Activated T-helper 1 cell treated with anti-CD3 and anti-CD28 coated beads, Interleukin-12 subunit alpha, Interleukin-12 subunit beta, Interleukin-2, Interleukin-4 antibody, amounts not matched to agents 30 ng/mL and 10 ng/mL and 1 ng/mL, durations not matched to agents 14 hours and 24 hours and 36 hours (primary cell): ENCODE results near the gene CARS2. TPM values are rescaled to one million over a fixed set of nuclear protein-coding genes. Genes with fewer than 3 reads are reported as not detected.

Experiments used
- DNase-seq: peaks from one replicate; pipeline ENCODE4 v3.0.0; 2021; ENCODE audit warnings: low spot score
- H3K27ac Mint-ChIP-seq: one replicate; pipeline ENCODE4 v1.8.0; 2021; ENCODE audit warnings: mild to moderate bottlenecking, mixed read lengths
- H3K27me3 Mint-ChIP-seq: one replicate; pipeline ENCODE4 v1.8.0; 2022; ENCODE audit warnings: mild to moderate bottlenecking, moderate library complexity, mixed read lengths; ENCODE audit not compliant: insufficient read depth
- H3K36me3 Mint-ChIP-seq: one replicate; pipeline ENCODE4 v1.8.0; 2021; ENCODE audit warnings: low read depth, mixed read lengths
- H3K4me1 Mint-ChIP-seq: one replicate; pipeline ENCODE4 v1.8.0; 2021; ENCODE audit warnings: low read depth, mixed read lengths
- H3K4me3 Mint-ChIP-seq: one replicate; pipeline ENCODE4 v1.8.0; 2021; ENCODE audit warnings: mild to moderate bottlenecking, moderate library complexity, mixed read lengths
- H3K9me3 Mint-ChIP-seq: one replicate; pipeline ENCODE4 v1.8.0; 2021; ENCODE audit warnings: mixed read lengths
- intact Hi-C: fragments of 100-400 bp; cut with micrococcal nuclease; formaldehyde crosslinking; loops from one replicate; pipeline ENCODE4 v1.15.1; 2024
- total RNA-seq: library from RNA; stranded (reverse); gene quantifications from 2 replicates; pipeline ENCODE4 v1.2.3, GENCODE V29; 2022

Gene CARS2
- total RNA-seq, 1 donor from 2014 or later: 110 TPM

- no peaks in the 10 kb centered on the region for H3K27me3 Mint-ChIP-seq
- H3K9me3 Mint-ChIP-seq: no peaks in the 10 kb centered on the region
- no peak for DNase-seq
- H3K4me1 Mint-ChIP-seq: no peaks in the 10 kb centered on the region
- H3K36me3 Mint-ChIP-seq: peaks cover 26% of the 10 kb centered on the region
- no peak overlapping the region for H3K4me3 Mint-ChIP-seq
- peak overlapping the region; percentile 48 for H3K27ac Mint-ChIP-seq
- intact Hi-C loops: no loop called here
Measured at GRCh38 chr13:110643324-110643723, 62.6 kb downstream of the CARS2 start.

GRCh38 chr13:110642291-110642981, 63.5 kb downstream of the CARS2 start:
- Mint-ChIP-seq H3K4me1 (no peaks in the 10 kb centered on the region), H3K36me3 (peaks cover 22% of the 10 kb centered on the region), H3K27ac (no peak overlapping the region), H3K4me3 (no peak overlapping the region), H3K9me3 (no peaks in the 10 kb centered on the region), H3K27me3 (no peaks in the 10 kb centered on the region)
- intact Hi-C loops: no loop called here
- DNase-seq: no peak

GRCh38 chr13:110641055-110642015, 64.6 kb downstream of the CARS2 start:
- DNase-seq: no peak
- no peaks in the 10 kb centered on the region for H3K4me1 Mint-ChIP-seq
- no peaks in the 10 kb centered on the region for H3K9me3 Mint-ChIP-seq
- H3K36me3 Mint-ChIP-seq: peaks cover 24% of the 10 kb centered on the region
- intact Hi-C loops: no loop called here
- H3K27me3 Mint-ChIP-seq: no peaks in the 10 kb centered on the region
- H3K27ac Mint-ChIP-seq: no peak overlapping the region
- no peak overlapping the region for H3K4me3 Mint-ChIP-seq

- no peak overlapping the region for H3K4me3 Mint-ChIP-seq
- peaks cover 29% of the 10 kb centered on the region for H3K36me3 Mint-ChIP-seq
- H3K4me1 Mint-ChIP-seq: no peaks in the 10 kb centered on the region
- H3K27me3 Mint-ChIP-seq: no peaks in the 10 kb centered on the region
- no peak overlapping the region for H3K27ac Mint-ChIP-seq
- intact Hi-C loops: no loop called here
- no peak for DNase-seq
- no peaks in the 10 kb centered on the region for H3K9me3 Mint-ChIP-seq
Measured at GRCh38 chr13:110640591-110641029, 65.3 kb downstream of the CARS2 start.

- Mint-ChIP-seq H3K27ac (no peak overlapping the region), H3K27me3 (no peaks in the 10 kb centered on the region), H3K9me3 (no peaks in the 10 kb centered on the region), H3K4me3 (no peak overlapping the region), H3K36me3 (peaks cover 31% of the 10 kb centered on the region), H3K4me1 (no peaks in the 10 kb centered on the region)
- intact Hi-C loops: no loop called here
- DNase-seq: no peak
Measured at GRCh38 chr13:110639935-110640334, 66.0 kb downstream of the CARS2 start.

GRCh38 chr13:110638814-110639806, 66.8 kb downstream of the CARS2 start:
- no peak for DNase-seq
- Mint-ChIP-seq H3K9me3 (no peaks in the 10 kb centered on the region), H3K4me1 (no peaks in the 10 kb centered on the region), H3K36me3 (peaks cover 34% of the 10 kb centered on the region), H3K27me3 (no peaks in the 10 kb centered on the region), H3K4me3 (no peak overlapping the region), H3K27ac (no peak overlapping the region)
- intact Hi-C loops: no loop called here

GRCh38 chr13:110638257-110638656, 67.7 kb downstream of the CARS2 start:
- intact Hi-C loops: no loop called here
- Mint-ChIP-seq H3K27me3 (no peaks in the 10 kb centered on the region), H3K27ac (no peak overlapping the region), H3K36me3 (peaks cover 28% of the 10 kb centered on the region), H3K9me3 (no peaks in the 10 kb centered on the region), H3K4me1 (no peaks in the 10 kb centered on the region), H3K4me3 (no peak overlapping the region)
- DNase-seq: no peak

GRCh38 chr13:110637747-110638146, 68.2 kb downstream of the CARS2 start:
- Mint-ChIP-seq H3K27ac (no peak overlapping the region), H3K9me3 (no peaks in the 10 kb centered on the region), H3K36me3 (peaks cover 25% of the 10 kb centered on the region), H3K4me1 (no peaks in the 10 kb centered on the region), H3K27me3 (no peaks in the 10 kb centered on the region), H3K4me3 (no peak overlapping the region)
- intact Hi-C loops: no loop called here
- DNase-seq: no peak

- H3K36me3 Mint-ChIP-seq: peaks cover 25% of the 10 kb centered on the region
- intact Hi-C loops: no loop called here
- no peak overlapping the region for H3K27ac Mint-ChIP-seq
- DNase-seq: no peak
- no peak overlapping the region for H3K4me3 Mint-ChIP-seq
- no peaks in the 10 kb centered on the region for H3K4me1 Mint-ChIP-seq
- no peaks in the 10 kb centered on the region for H3K27me3 Mint-ChIP-seq
- H3K9me3 Mint-ChIP-seq: no peaks in the 10 kb centered on the region
Measured at GRCh38 chr13:110637275-110637674, 68.6 kb downstream of the CARS2 start.

GRCh38 chr13:110636701-110637201, 69.2 kb downstream of the CARS2 start:
- H3K27me3 Mint-ChIP-seq: no peaks in the 10 kb centered on the region
- no peak overlapping the region for H3K27ac Mint-ChIP-seq
- no peaks in the 10 kb centered on the region for H3K4me1 Mint-ChIP-seq
- no peaks in the 10 kb centered on the region for H3K9me3 Mint-ChIP-seq
- peaks cover 28% of the 10 kb centered on the region for H3K36me3 Mint-ChIP-seq
- DNase-seq: no peak
- H3K4me3 Mint-ChIP-seq: no peak overlapping the region
- intact Hi-C loops: no loop called here

GRCh38 chr13:110636053-110636475, 69.9 kb downstream of the CARS2 start:
- Mint-ChIP-seq H3K36me3 (peaks cover 28% of the 10 kb centered on the region), H3K27me3 (no peaks in the 10 kb centered on the region), H3K9me3 (no peaks in the 10 kb centered on the region), H3K4me1 (no peaks in the 10 kb centered on the region), H3K27ac (no peak overlapping the region), H3K4me3 (no peak overlapping the region)
- intact Hi-C loops: no loop called here
- no peak for DNase-seq

- Mint-ChIP-seq H3K4me3 (no peak overlapping the region), H3K27me3 (no peaks in the 10 kb centered on the region), H3K36me3 (peaks cover 28% of the 10 kb centered on the region), H3K9me3 (no peaks in the 10 kb centered on the region), H3K4me1 (peaks cover 2% of the 10 kb centered on the region), H3K27ac (no peak overlapping the region)
- intact Hi-C loops: no loop called here
- DNase-seq: no peak
Measured at GRCh38 chr13:110635405-110636002, 70.4 kb downstream of the CARS2 start.
